ENCODE measurements around the gene SETD3. TPM values are rescaled to one million over a fixed set of nuclear protein-coding genes. Genes with fewer than 3 reads are reported as not detected.

Gene SETD3
- total RNA-seq, 1 donor from 2014 or later: 62.8 TPM

DNA sequence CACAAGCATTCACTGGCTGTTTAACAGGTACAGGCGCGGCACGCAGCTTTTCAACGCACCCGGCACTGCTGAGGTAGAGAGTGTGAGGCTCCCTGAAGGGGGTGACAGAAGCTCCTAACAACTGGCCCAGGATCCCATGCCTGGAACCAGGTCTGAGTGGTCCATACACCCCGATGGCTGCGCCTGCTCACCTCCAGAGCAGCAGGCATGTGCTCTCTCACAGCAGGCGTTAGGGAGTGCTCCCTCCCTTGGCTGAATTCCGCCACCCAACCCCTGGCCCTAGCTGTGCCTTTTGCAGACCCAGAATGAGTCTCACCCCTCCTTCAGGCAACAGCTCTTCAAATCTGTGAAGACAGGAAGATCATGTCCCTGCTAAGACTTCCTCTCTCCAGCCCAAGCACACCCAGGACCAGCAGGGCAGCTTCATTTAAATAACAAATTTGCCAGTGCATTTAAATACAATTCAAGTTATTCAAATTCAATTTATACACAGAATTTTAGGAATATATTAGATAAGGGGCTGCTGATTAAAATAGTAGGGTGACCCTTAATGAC is 86.0 kb downstream of the SETD3 start:
- H2AFZ ChIP-seq (ENCODE audit: low read depth, low read length): no peak overlapping the region
- H3K9ac ChIP-seq (ENCODE audit: low read length): no peak overlapping the region
- peaks cover 13% of the 10 kb centered on the region for H3K36me3 Mint-ChIP-seq (ENCODE audit: low read depth, unreplicated experiment)
- H3K27me3 ChIP-seq (ENCODE audit: insufficient read depth, low read length): no peaks in the 10 kb centered on the region
- H4K20me1 ChIP-seq (ENCODE audit: insufficient read depth, low read length): peaks cover 5% of the 10 kb centered on the region
- no peaks in the 10 kb centered on the region for H3K79me2 ChIP-seq (ENCODE audit: insufficient read depth, low read length)
- no peak overlapping the region for H3K4me2 ChIP-seq (ENCODE audit: low read length)
- H3K4me1 ChIP-seq (ENCODE audit: insufficient read depth, low read length): peaks cover 10% of the 10 kb centered on the region
- FAIRE-seq (no peak), DNase-seq (ENCODE audit: low read depth) (no peak)
- peaks cover 18% of the 10 kb centered on the region for H3K4me1 Mint-ChIP-seq (ENCODE audit: low read depth, unreplicated experiment)
- H3K4me3 ChIP-seq (ENCODE audit: insufficient read depth, low read depth, low read length): no peak overlapping the region
- no peaks in the 10 kb centered on the region for H3K27me3 Mint-ChIP-seq (ENCODE audit: low read depth, unreplicated experiment)
- no peaks in the 10 kb centered on the region for H3K9me3 ChIP-seq (ENCODE audit: insufficient read depth, low read depth, low read length)
- H3K27ac ChIP-seq (ENCODE audit: low read depth, low read length): no peak overlapping the region
- no peak for TF ChIP-seq EZH2 (IDR thresholded peaks at IDR 0.05; ENCODE audit: insufficient read depth, low read length)
- TF ChIP-seq, protein P1, sequence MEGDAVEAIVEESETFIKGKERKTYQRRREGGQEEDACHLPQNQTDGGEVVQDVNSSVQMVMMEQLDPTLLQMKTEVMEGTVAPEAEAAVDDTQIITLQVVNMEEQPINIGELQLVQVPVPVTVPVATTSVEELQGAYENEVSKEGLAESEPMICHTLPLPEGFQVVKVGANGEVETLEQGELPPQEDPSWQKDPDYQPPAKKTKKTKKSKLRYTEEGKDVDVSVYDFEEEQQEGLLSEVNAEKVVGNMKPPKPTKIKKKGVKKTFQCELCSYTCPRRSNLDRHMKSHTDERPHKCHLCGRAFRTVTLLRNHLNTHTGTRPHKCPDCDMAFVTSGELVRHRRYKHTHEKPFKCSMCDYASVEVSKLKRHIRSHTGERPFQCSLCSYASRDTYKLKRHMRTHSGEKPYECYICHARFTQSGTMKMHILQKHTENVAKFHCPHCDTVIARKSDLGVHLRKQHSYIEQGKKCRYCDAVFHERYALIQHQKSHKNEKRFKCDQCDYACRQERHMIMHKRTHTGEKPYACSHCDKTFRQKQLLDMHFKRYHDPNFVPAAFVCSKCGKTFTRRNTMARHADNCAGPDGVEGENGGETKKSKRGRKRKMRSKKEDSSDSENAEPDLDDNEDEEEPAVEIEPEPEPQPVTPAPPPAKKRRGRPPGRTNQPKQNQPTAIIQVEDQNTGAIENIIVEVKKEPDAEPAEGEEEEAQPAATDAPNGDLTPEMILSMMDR (IDR thresholded peaks at IDR 0.05; ENCODE audit: insufficient read depth, low read depth, low read length): no peak
- no peak overlapping the region for H3K27ac Mint-ChIP-seq (ENCODE audit: unreplicated experiment)
- H3K36me3 ChIP-seq (ENCODE audit: insufficient read depth, low read length): peaks cover 18% of the 10 kb centered on the region
- H3K9me3 Mint-ChIP-seq (ENCODE audit: unreplicated experiment): no peaks in the 10 kb centered on the region
- H3K4me3 Mint-ChIP-seq (ENCODE audit: unreplicated experiment): no peak overlapping the region

DNA sequence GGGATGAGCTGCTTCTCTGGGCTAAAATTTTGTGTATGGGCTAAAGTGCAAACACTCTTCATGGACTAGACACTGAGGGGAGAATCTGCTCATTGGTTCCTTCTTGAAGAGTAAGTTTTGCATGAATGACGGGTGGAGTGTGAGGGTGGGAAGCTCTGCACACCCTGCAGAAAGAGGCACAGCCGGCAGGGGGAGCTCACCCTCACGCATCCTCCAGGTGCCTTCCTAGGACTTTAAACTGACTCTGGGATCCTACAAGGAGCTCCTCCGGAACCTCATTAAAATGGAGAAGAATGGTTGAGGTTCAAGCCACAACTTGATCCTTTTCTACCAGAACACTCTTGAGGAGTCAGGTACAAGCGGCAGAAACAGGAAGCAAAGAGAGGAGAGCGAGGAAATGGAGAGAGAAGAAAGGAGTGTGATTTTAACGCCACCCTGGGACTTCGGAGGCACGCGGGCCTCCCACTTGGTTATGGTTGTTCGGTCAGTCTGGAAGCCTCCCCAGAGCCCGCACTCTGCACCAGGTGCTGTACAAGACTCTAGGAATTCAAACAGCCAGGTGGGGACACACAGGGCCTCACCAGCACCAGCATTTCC is 87.5 kb downstream of the SETD3 start:
- H3K9ac ChIP-seq (ENCODE audit: low read length): no peak overlapping the region
- H3K27ac ChIP-seq (ENCODE audit: low read depth, low read length): no peak overlapping the region
- H4K20me1 ChIP-seq (ENCODE audit: insufficient read depth, low read length): peaks cover 5% of the 10 kb centered on the region
- peaks cover 6% of the 10 kb centered on the region for H3K36me3 ChIP-seq (ENCODE audit: insufficient read depth, low read length)
- no peak overlapping the region for H2AFZ ChIP-seq (ENCODE audit: low read depth, low read length)
- H3K4me3 ChIP-seq (ENCODE audit: insufficient read depth, low read depth, low read length): no peak overlapping the region
- H3K9me3 ChIP-seq (ENCODE audit: insufficient read depth, low read depth, low read length): no peaks in the 10 kb centered on the region
- no peak for DNase-seq (ENCODE audit: low read depth)
- no peak for FAIRE-seq
- H3K9me3 Mint-ChIP-seq (ENCODE audit: unreplicated experiment): no peaks in the 10 kb centered on the region
- H3K36me3 Mint-ChIP-seq (ENCODE audit: low read depth, unreplicated experiment): peaks cover 4% of the 10 kb centered on the region
- H3K4me3 Mint-ChIP-seq (ENCODE audit: unreplicated experiment): no peak overlapping the region
- TF ChIP-seq, protein P1 (IDR thresholded peaks at IDR 0.05; ENCODE audit: insufficient read depth, low read depth, low read length): peak; percentile 64
- TF ChIP-seq EZH2 (IDR thresholded peaks at IDR 0.05; ENCODE audit: insufficient read depth, low read length): no peak
- H3K4me1 Mint-ChIP-seq (ENCODE audit: low read depth, unreplicated experiment): peaks cover 18% of the 10 kb centered on the region
- H3K27me3 ChIP-seq (ENCODE audit: insufficient read depth, low read length): no peaks in the 10 kb centered on the region
- H3K4me2 ChIP-seq (ENCODE audit: low read length): no peak overlapping the region
- H3K4me1 ChIP-seq (ENCODE audit: insufficient read depth, low read length): peaks cover 10% of the 10 kb centered on the region
- H3K27me3 Mint-ChIP-seq (ENCODE audit: low read depth, unreplicated experiment): peaks cover 3% of the 10 kb centered on the region
- H3K79me2 ChIP-seq (ENCODE audit: insufficient read depth, low read length): no peaks in the 10 kb centered on the region
- no peak overlapping the region for H3K27ac Mint-ChIP-seq (ENCODE audit: unreplicated experiment)

DNA sequence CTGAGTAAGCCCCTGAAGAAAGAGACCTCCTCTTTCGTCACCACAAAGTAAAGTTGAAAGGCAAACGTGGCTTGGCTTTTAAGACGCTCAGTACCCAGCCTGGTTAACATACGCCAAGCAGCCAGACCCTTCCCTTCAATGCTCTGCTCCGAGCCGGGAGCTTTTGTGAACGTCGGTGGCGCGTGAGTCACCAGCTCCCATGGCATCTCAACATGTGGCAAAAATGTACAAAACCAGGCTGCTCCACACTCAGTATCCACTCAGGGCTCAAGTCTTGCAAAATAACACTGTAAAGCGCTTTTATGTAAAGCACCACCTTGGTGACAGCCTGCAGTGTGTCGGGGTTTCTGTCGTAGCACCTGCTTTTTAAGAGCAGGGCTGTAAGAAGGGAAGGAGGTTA is 89.0 kb downstream of the SETD3 start:
- Histone ChIP-seq H3K79me2 (ENCODE audit: insufficient read depth, low read length) (no peaks in the 10 kb centered on the region), H4K20me1 (ENCODE audit: insufficient read depth, low read length) (peaks cover 5% of the 10 kb centered on the region), H3K4me3 (ENCODE audit: insufficient read depth, low read depth, low read length) (no peak overlapping the region), H3K4me1 (ENCODE audit: insufficient read depth, low read length) (peaks cover 10% of the 10 kb centered on the region), H3K9ac (ENCODE audit: low read length) (no peak overlapping the region), H2AFZ (ENCODE audit: low read depth, low read length) (no peak overlapping the region), H3K27me3 (ENCODE audit: insufficient read depth, low read length) (no peaks in the 10 kb centered on the region), H3K4me2 (ENCODE audit: low read length) (peak overlapping the region; percentile 72), H3K36me3 (ENCODE audit: insufficient read depth, low read length) (no peaks in the 10 kb centered on the region), H3K27ac (ENCODE audit: low read depth, low read length) (no peak overlapping the region), H3K9me3 (ENCODE audit: insufficient read depth, low read depth, low read length) (no peaks in the 10 kb centered on the region)
- no peak for FAIRE-seq
- TF ChIP-seq, protein P1 (IDR thresholded peaks at IDR 0.05; ENCODE audit: insufficient read depth, low read depth, low read length): no peak
- no peak for TF ChIP-seq EZH2 (IDR thresholded peaks at IDR 0.05; ENCODE audit: insufficient read depth, low read length)
- H3K4me1 Mint-ChIP-seq (ENCODE audit: low read depth, unreplicated experiment): peaks cover 18% of the 10 kb centered on the region
- H3K36me3 Mint-ChIP-seq (ENCODE audit: low read depth, unreplicated experiment): peaks cover 1% of the 10 kb centered on the region
- peaks cover 6% of the 10 kb centered on the region for H3K27me3 Mint-ChIP-seq (ENCODE audit: low read depth, unreplicated experiment)
- H3K4me3 Mint-ChIP-seq (ENCODE audit: unreplicated experiment): no peak overlapping the region
- H3K27ac Mint-ChIP-seq (ENCODE audit: unreplicated experiment): no peak overlapping the region
- H3K9me3 Mint-ChIP-seq (ENCODE audit: unreplicated experiment): no peaks in the 10 kb centered on the region
- DNase-seq (ENCODE audit: low read depth): peak; percentile 66
